ENCODE results near the gene CHURC1.
A peak's percentile ranks its signal among the peaks of the same experiment; 100 is the strongest.

CHURC1 gene

DNA sequence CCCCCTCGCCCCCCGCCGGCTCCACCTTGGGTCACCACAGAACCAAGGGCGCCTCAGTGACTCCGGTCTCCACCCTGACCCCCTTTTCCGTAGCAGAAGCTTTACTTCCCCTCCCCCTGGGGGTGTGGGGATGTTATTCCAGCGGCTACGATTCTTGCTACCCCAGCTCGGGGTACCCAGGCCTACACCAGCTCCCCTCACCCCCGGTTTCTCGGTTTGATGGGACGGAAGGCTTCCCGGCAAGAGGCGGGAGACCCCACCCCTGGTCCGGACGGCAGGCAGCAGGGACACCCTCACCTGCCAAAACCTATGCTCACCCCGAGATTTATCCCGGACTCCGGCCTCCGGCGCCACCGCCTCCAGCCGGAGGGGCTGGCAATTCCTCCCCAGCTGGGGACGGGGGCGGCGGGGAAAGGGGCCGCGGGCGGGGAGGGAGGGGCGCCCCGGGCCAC, 57.3 kb downstream of the CHURC1 start:
- H2AK5ac ChIP-seq (ENCODE audit: low read depth, low read length), result peak overlapping the region; percentile 19
- H4K91ac ChIP-seq (ENCODE audit: low read depth, low read length, poor library complexity), result no peak overlapping the region
- peak overlapping the region; percentile 24 for H2BK15ac ChIP-seq (ENCODE audit: low read length)
- no peaks in the 10 kb centered on the region for H3K79me1 ChIP-seq (ENCODE audit: low read depth, low read length)
- no peak overlapping the region for H4K8ac ChIP-seq (ENCODE audit: low read depth, low read length)
- H3K9me3 ChIP-seq (replicated peaks in 1 of 2; ENCODE audit: control insufficient read depth in 2 of 2, insufficient read depth in 1 of 2, low read depth in 1 of 2, low read length in 2 of 2), result peaks cover 0 to 1% of the 10 kb centered on the region in 2 donors
- H2BK5ac ChIP-seq (ENCODE audit: low read length), result no peak overlapping the region
- no CpG with 5 or more reads among the region's 31 CpGs for WGBS, 2 donors (ENCODE audit: extremely low coverage in 2 of 2, insufficient read length in 2 of 2, insufficient replicate concordance in 1 of 2)
- no peak overlapping the region for H3K27ac ChIP-seq (replicated peaks; ENCODE audit: low read length)
- DNase-seq (ENCODE audit: low spot score), result no peak
- peaks cover 4 to 15% of the 10 kb centered on the region in 2 donors for H3K4me1 ChIP-seq (ENCODE audit: control insufficient read depth in 2 of 2, insufficient read depth in 1 of 2, low read depth in 1 of 2, low read length in 2 of 2)
- peak overlapping the region; percentile 90 for H2AFZ ChIP-seq (ENCODE audit: low read length)
- peak overlapping the region; percentile 98 for H3K18ac ChIP-seq (ENCODE audit: low read length)
- no peak overlapping the region for H3K4ac ChIP-seq (ENCODE audit: low read length)
- peak overlapping the region; percentile 81 for H3K4me2 ChIP-seq (ENCODE audit: insufficient read depth, low read length, poor library complexity, severe bottlenecking)
- no peaks in the 10 kb centered on the region for H3K36me3 ChIP-seq (replicated peaks in 1 of 2; ENCODE audit: control insufficient read depth in 2 of 2, insufficient read depth in 2 of 2, low read length in 2 of 2)
- peaks cover 0 to 8% (median 0%) of the 10 kb centered on the region in 3 experiments for H3K27me3 ChIP-seq (ENCODE audit: control insufficient read depth in 3 of 3, insufficient read depth in 3 of 3, low read depth in 1 of 3, low read length in 3 of 3)
- H3K9ac ChIP-seq (ENCODE audit: low read depth, low read length, poor library complexity), result peak overlapping the region; percentile 79
- no peak overlapping the region for H2BK12ac ChIP-seq (ENCODE audit: low read length)
- no peak overlapping the region for H2BK120ac ChIP-seq (ENCODE audit: low read depth, low read length)
- peak overlapping the region; percentile 25 for H3K23ac ChIP-seq (ENCODE audit: low read depth, low read length, poor library complexity)
- no peak overlapping the region for H3K14ac ChIP-seq (ENCODE audit: low read length)
- H3K4me3 ChIP-seq (ENCODE audit: low read length in 2 of 2), result peak overlapping the region; percentile 76 to 89

DNA sequence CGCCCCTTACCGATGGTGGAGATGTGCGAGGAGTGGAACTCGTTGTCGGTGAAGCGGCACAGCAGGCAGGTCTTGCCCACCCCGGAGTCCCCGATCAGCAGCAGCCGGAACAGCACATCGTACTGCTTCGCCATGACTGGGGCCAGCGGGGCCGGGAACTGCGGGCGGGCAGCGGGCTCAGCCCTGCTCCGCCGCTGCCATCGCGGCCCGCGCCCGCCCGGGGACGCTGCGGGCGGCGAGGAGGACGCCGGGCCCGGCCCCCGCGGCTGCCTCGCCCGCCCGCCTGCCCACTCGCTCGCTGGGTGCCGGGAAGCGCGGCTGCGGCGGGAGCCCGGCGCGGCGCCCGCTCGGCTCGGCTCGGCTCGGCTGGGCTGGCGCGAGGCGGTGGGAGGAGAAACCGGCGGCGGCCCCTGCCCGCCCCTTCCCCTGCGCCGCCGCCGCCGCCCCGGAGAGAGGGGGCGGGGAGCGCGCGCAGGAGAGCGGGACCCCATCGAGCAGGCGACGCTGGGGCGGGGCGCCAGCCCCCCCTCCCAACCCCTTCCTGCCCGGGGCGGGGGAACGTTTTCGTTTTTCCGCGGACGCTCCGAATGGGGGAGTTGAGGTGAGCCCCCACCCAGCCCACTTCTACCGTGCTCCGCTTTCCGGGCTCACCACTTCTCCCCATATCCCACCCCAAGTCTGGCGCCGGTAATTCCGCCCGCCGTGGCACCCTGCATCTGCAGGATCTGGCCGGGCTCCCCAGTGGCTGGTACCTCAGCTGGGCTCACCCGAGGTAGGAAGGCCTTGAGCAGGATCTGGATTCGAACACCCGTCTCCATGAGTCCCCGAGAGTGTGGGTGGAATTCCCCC, 57.9 kb downstream of the CHURC1 start, which contains the start of gene RAB15:
Gene RAB15 (minus strand): TSS at position 394 of the 849 bp plus-strand sequence. CDS start 260 bp downstream, at position 134.
- H3K4ac ChIP-seq (ENCODE audit: low read length), result no peak within 1 kb of the TSS
- peaks cover 4 to 19% of the 10 kb centered on the region in 2 donors for H3K4me1 ChIP-seq (ENCODE audit: control insufficient read depth in 2 of 2, insufficient read depth in 1 of 2, low read depth in 1 of 2, low read length in 2 of 2)
- H2BK12ac ChIP-seq (ENCODE audit: low read length), result no peak within 1 kb of the TSS
- H2BK15ac ChIP-seq (ENCODE audit: low read length), result peak within 1 kb of the TSS; percentile 24
- peak within 1 kb of the TSS; percentile 78 for H2BK120ac ChIP-seq (ENCODE audit: low read depth, low read length)
- H2BK5ac ChIP-seq (ENCODE audit: low read length), result no peak within 1 kb of the TSS
- H3K27me3 ChIP-seq (ENCODE audit: control insufficient read depth in 3 of 3, insufficient read depth in 3 of 3, low read depth in 1 of 3, low read length in 3 of 3), result peaks cover 0 to 8% (median 0%) of the 10 kb centered on the region in 3 experiments
- peak within 1 kb of the TSS; percentile 85 for H3K9ac ChIP-seq (ENCODE audit: low read depth, low read length, poor library complexity)
- DNase-seq (ENCODE audit: low spot score), result no peak
- H3K18ac ChIP-seq (ENCODE audit: low read length), result peak within 1 kb of the TSS; percentile 98
- H3K4me2 ChIP-seq (ENCODE audit: insufficient read depth, low read length, poor library complexity, severe bottlenecking), result peak within 1 kb of the TSS; percentile 81
- no peaks in the 10 kb centered on the region for H3K36me3 ChIP-seq (replicated peaks in 1 of 2; ENCODE audit: control insufficient read depth in 2 of 2, insufficient read depth in 2 of 2, low read length in 2 of 2)
- H4K8ac ChIP-seq (ENCODE audit: low read depth, low read length), result peak within 1 kb of the TSS; percentile 87
- peaks cover 0 to 1% of the 10 kb centered on the region in 2 donors for H3K9me3 ChIP-seq (replicated peaks in 1 of 2; ENCODE audit: control insufficient read depth in 2 of 2, insufficient read depth in 1 of 2, low read depth in 1 of 2, low read length in 2 of 2)
- no peak within 1 kb of the TSS for H3K27ac ChIP-seq (replicated peaks; ENCODE audit: low read length)
- peak within 1 kb of the TSS; percentile 90 for H2AFZ ChIP-seq (ENCODE audit: low read length)
- WGBS, 2 donors (ENCODE audit: extremely low coverage in 2 of 2, insufficient read length in 2 of 2, insufficient replicate concordance in 1 of 2), result no CpG with 5 or more reads among the region's 96 CpGs
- H3K79me1 ChIP-seq (ENCODE audit: low read depth, low read length), result no peaks in the 10 kb centered on the region
- peak within 1 kb of the TSS; percentile 25 for H3K23ac ChIP-seq (ENCODE audit: low read depth, low read length, poor library complexity)
- peak within 1 kb of the TSS; percentile 85 for H2AK5ac ChIP-seq (ENCODE audit: low read depth, low read length)
- H3K14ac ChIP-seq (ENCODE audit: low read length), result no peak within 1 kb of the TSS
- H3K4me3 ChIP-seq (ENCODE audit: low read length in 2 of 2), result peak within 1 kb of the TSS; percentile 76 to 89
- H4K91ac ChIP-seq (ENCODE audit: low read depth, low read length, poor library complexity), result no peak within 1 kb of the TSS

DNA sequence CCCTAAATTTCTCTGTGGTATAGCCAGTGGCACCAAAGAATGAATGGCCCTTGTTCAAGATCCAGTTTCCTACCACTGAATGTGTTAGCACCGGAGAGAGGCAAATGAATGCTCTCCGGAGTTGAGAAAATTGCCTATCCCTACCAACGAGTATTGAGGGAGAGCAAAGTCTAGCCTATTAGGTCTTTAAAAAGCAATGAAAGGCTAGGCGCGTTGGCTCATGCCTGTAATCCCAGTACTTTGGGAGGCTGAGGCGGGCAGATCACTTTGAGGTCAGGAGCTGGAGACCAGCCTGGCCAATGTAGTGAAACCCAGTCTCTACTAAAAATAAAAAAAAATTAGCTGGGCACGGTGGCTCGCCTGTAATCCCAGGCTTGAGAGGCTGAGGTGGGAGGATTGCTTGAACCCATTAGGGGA, 58.8 kb downstream of the CHURC1 start:
- Histone ChIP-seq H3K27me3 (ENCODE audit: control insufficient read depth in 3 of 3, insufficient read depth in 3 of 3, low read depth in 1 of 3, low read length in 3 of 3) (peaks cover 0 to 8% (median 0%) of the 10 kb centered on the region in 3 experiments), H3K14ac (ENCODE audit: low read length) (no peak overlapping the region), H3K4me2 (ENCODE audit: insufficient read depth, low read length, poor library complexity, severe bottlenecking) (no peak overlapping the region), H3K4me1 (ENCODE audit: control insufficient read depth in 2 of 2, insufficient read depth in 1 of 2, low read depth in 1 of 2, low read length in 2 of 2) (peaks cover 4 to 19% of the 10 kb centered on the region in 2 donors), H3K23ac (ENCODE audit: low read depth, low read length, poor library complexity) (no peak overlapping the region), H2AFZ (ENCODE audit: low read length) (no peak overlapping the region), H3K18ac (ENCODE audit: low read length) (no peak overlapping the region), H3K4ac (ENCODE audit: low read length) (no peak overlapping the region), H3K9ac (ENCODE audit: low read depth, low read length, poor library complexity) (no peak overlapping the region), H3K27ac (replicated peaks; ENCODE audit: low read length) (no peak overlapping the region), H3K36me3 (replicated peaks in 1 of 2; ENCODE audit: control insufficient read depth in 2 of 2, insufficient read depth in 2 of 2, low read length in 2 of 2) (no peaks in the 10 kb centered on the region), H2BK15ac (ENCODE audit: low read length) (no peak overlapping the region), H4K8ac (ENCODE audit: low read depth, low read length) (no peak overlapping the region), H2BK120ac (ENCODE audit: low read depth, low read length) (no peak overlapping the region), H3K79me1 (ENCODE audit: low read depth, low read length) (no peaks in the 10 kb centered on the region), H2AK5ac (ENCODE audit: low read depth, low read length) (no peak overlapping the region), H3K9me3 (replicated peaks in 1 of 2; ENCODE audit: control insufficient read depth in 2 of 2, insufficient read depth in 1 of 2, low read depth in 1 of 2, low read length in 2 of 2) (peaks cover 0 to 1% of the 10 kb centered on the region in 2 donors), H3K4me3 (ENCODE audit: low read length in 2 of 2) (peak overlapping the region in 1 of 2 donors; percentile 76), H2BK5ac (ENCODE audit: low read length) (no peak overlapping the region), H4K91ac (ENCODE audit: low read depth, low read length, poor library complexity) (no peak overlapping the region), H2BK12ac (ENCODE audit: low read length) (no peak overlapping the region)
- DNase-seq (ENCODE audit: low spot score), result no peak
- WGBS, 2 donors (ENCODE audit: extremely low coverage in 2 of 2, insufficient read length in 2 of 2, insufficient replicate concordance in 1 of 2), result no CpG with 5 or more reads among the region's 8 CpGs

- H3K27me3 ChIP-seq (ENCODE audit: control insufficient read depth in 3 of 3, insufficient read depth in 3 of 3, low read depth in 1 of 3, low read length in 3 of 3), result peaks cover 0 to 8% (median 0%) of the 10 kb centered on the region in 3 experiments
- H2BK5ac ChIP-seq (ENCODE audit: low read length), result no peak overlapping the region
- no peak for DNase-seq (ENCODE audit: low spot score)
- no peaks in the 10 kb centered on the region for H3K36me3 ChIP-seq (replicated peaks in 1 of 2; ENCODE audit: control insufficient read depth in 2 of 2, insufficient read depth in 2 of 2, low read length in 2 of 2)
- H2BK12ac ChIP-seq (ENCODE audit: low read length), result no peak overlapping the region
- H3K14ac ChIP-seq (ENCODE audit: low read length), result no peak overlapping the region
- H3K23ac ChIP-seq (ENCODE audit: low read depth, low read length, poor library complexity), result no peak overlapping the region
- no peak overlapping the region for H3K9ac ChIP-seq (ENCODE audit: low read depth, low read length, poor library complexity)
- H2BK120ac ChIP-seq (ENCODE audit: low read depth, low read length), result no peak overlapping the region
- no peaks in the 10 kb centered on the region for H3K79me1 ChIP-seq (ENCODE audit: low read depth, low read length)
- no CpG with 5 or more reads among the region's 9 CpGs for WGBS, 2 donors (ENCODE audit: extremely low coverage in 2 of 2, insufficient read length in 2 of 2, insufficient replicate concordance in 1 of 2)
- no peak overlapping the region for H3K4ac ChIP-seq (ENCODE audit: low read length)
- H2AK5ac ChIP-seq (ENCODE audit: low read depth, low read length), result no peak overlapping the region
- no peak overlapping the region for H4K8ac ChIP-seq (ENCODE audit: low read depth, low read length)
- peaks cover 0 to 1% of the 10 kb centered on the region in 2 donors for H3K9me3 ChIP-seq (replicated peaks in 1 of 2; ENCODE audit: control insufficient read depth in 2 of 2, insufficient read depth in 1 of 2, low read depth in 1 of 2, low read length in 2 of 2)
- peaks cover 2 to 12% of the 10 kb centered on the region in 2 donors for H3K4me1 ChIP-seq (ENCODE audit: control insufficient read depth in 2 of 2, insufficient read depth in 1 of 2, low read depth in 1 of 2, low read length in 2 of 2)
- no peak overlapping the region for H3K4me2 ChIP-seq (ENCODE audit: insufficient read depth, low read length, poor library complexity, severe bottlenecking)
- H4K91ac ChIP-seq (ENCODE audit: low read depth, low read length, poor library complexity), result no peak overlapping the region
- H2BK15ac ChIP-seq (ENCODE audit: low read length), result no peak overlapping the region
- H3K18ac ChIP-seq (ENCODE audit: low read length), result no peak overlapping the region
- no peak overlapping the region for H3K4me3 ChIP-seq (ENCODE audit: low read length in 2 of 2)
- no peak overlapping the region for H3K27ac ChIP-seq (replicated peaks; ENCODE audit: low read length)
- H2AFZ ChIP-seq (ENCODE audit: low read length), result no peak overlapping the region
Observed at GRCh38 chr14:64973826-64974225, 59.6 kb downstream of the CHURC1 start.
